HUES48 (cell line): ENCODE results near the gene FHOD1.

ENCODE experiments used
- H3K27ac ChIP-seq: one replicate; pipeline ENCODE4 v1.7.0; 2013; ENCODE audit warnings: low read depth, low read length, inconsistent platforms
- H3K27me3 ChIP-seq: 2 replicates; pipeline ENCODE4 v1.6.1; 2013; ENCODE audit warnings: mild to moderate bottlenecking, low read length; ENCODE audit not compliant: control insufficient read depth, insufficient read depth
- H3K36me3 ChIP-seq: 2 replicates; pipeline ENCODE4 v1.6.1; 2013; ENCODE audit warnings: low read length; ENCODE audit not compliant: control insufficient read depth, insufficient read depth
- H3K4me1 ChIP-seq: 2 replicates; pipeline ENCODE4 v1.6.1; 2013; ENCODE audit warnings: mild to moderate bottlenecking, low read length; ENCODE audit not compliant: control insufficient read depth, insufficient read depth
- H3K4me3 ChIP-seq: 2 replicates; pipeline ENCODE4 v1.5.1; 2013; ENCODE audit warnings: mild to moderate bottlenecking, low read depth, low read length
- H3K9ac ChIP-seq: 2 replicates; pipeline ENCODE4 v1.6.1; 2013; ENCODE audit warnings: mild to moderate bottlenecking, low read depth, low read length, moderate library complexity
- H3K9me3 ChIP-seq: 2 replicates; pipeline ENCODE4 v1.6.1; 2013; ENCODE audit warnings: low read length; ENCODE audit not compliant: control insufficient read depth, insufficient read depth

FHOD1 gene

GRCh38 chr16:67210069-67210937, 37.0 kb downstream of the FHOD1 start:
- Histone ChIP-seq H3K27ac (no peak overlapping the region), H3K9me3 (no peaks in the 10 kb centered on the region), H3K36me3 (no peaks in the 10 kb centered on the region), H3K27me3 (peaks cover 8% of the 10 kb centered on the region), H3K4me3 (no peak overlapping the region), H3K4me1 (peaks cover 5% of the 10 kb centered on the region; the same call in 1 of the 2 replicates), H3K9ac (no peak overlapping the region)

GRCh38 chr16:67209565-67209964, 37.7 kb downstream of the FHOD1 start:
- Histone ChIP-seq H3K27ac (no peak overlapping the region), H3K36me3 (no peaks in the 10 kb centered on the region), H3K9ac (no peak overlapping the region), H3K9me3 (no peaks in the 10 kb centered on the region), H3K4me3 (no peak overlapping the region), H3K4me1 (peaks cover 5% of the 10 kb centered on the region; the same call in 1 of the 2 replicates), H3K27me3 (peaks cover 8% of the 10 kb centered on the region)

GRCh38 chr16:67208154-67208896, 39.0 kb downstream of the FHOD1 start:
- Histone ChIP-seq H3K27me3 (peaks cover 8% of the 10 kb centered on the region), H3K4me1 (peaks cover 5% of the 10 kb centered on the region; the same call in 1 of the 2 replicates), H3K27ac (no peak overlapping the region), H3K9me3 (no peaks in the 10 kb centered on the region), H3K36me3 (no peaks in the 10 kb centered on the region), H3K9ac (no peak overlapping the region), H3K4me3 (no peak overlapping the region)

- Histone ChIP-seq H3K4me3 (no peak overlapping the region), H3K27me3 (peaks cover 5% of the 10 kb centered on the region), H3K36me3 (0 out of 2 replicates have a peak, but pooled peaks cover 3% of the 10 kb centered on the region), H3K9ac (no peak overlapping the region), H3K4me1 (peaks cover 5% of the 10 kb centered on the region; the same call in 1 of the 2 replicates), H3K9me3 (no peaks in the 10 kb centered on the region), H3K27ac (no peak overlapping the region)
Observed at GRCh38 chr16:67207249-67208091, 39.8 kb downstream of the FHOD1 start.

- H3K4me1 ChIP-seq, result peaks cover 5% of the 10 kb centered on the region; the same call in 1 of the 2 replicates
- no peak overlapping the region for H3K4me3 ChIP-seq
- H3K9me3 ChIP-seq, result no peaks in the 10 kb centered on the region
- H3K9ac ChIP-seq, result no peak overlapping the region
- H3K36me3 ChIP-seq, result peaks cover 6% of the 10 kb centered on the region; the same call in 1 of the 2 replicates
- H3K27me3 ChIP-seq, result peaks cover 5% of the 10 kb centered on the region
- H3K27ac ChIP-seq, result no peak overlapping the region
Observed at GRCh38 chr16:67206838-67207248, 40.4 kb downstream of the FHOD1 start.

- H3K9ac ChIP-seq, result no peak overlapping the region
- H3K9me3 ChIP-seq, result no peaks in the 10 kb centered on the region
- no peak overlapping the region for H3K4me3 ChIP-seq
- peaks cover 5% of the 10 kb centered on the region; the same call in 1 of the 2 replicates for H3K4me1 ChIP-seq
- no peaks in the 10 kb centered on the region for H3K27me3 ChIP-seq
- no peak overlapping the region for H3K27ac ChIP-seq
- H3K36me3 ChIP-seq, result peaks cover 11% of the 10 kb centered on the region; the same call in 1 of the 2 replicates
Observed at GRCh38 chr16:67206129-67206837, 41.0 kb downstream of the FHOD1 start.

GRCh38 chr16:67204076-67204475, 43.2 kb downstream of the FHOD1 start:
- peaks cover 12% of the 10 kb centered on the region; the same call in 1 of the 2 replicates for H3K36me3 ChIP-seq
- peaks cover 5% of the 10 kb centered on the region; the same call in 1 of the 2 replicates for H3K4me1 ChIP-seq
- H3K4me3 ChIP-seq, result no peak overlapping the region
- H3K27me3 ChIP-seq, result no peaks in the 10 kb centered on the region
- no peak overlapping the region for H3K9ac ChIP-seq
- H3K27ac ChIP-seq, result no peak overlapping the region
- H3K9me3 ChIP-seq, result no peaks in the 10 kb centered on the region

- Histone ChIP-seq H3K9me3 (no peaks in the 10 kb centered on the region), H3K36me3 (peaks cover 13% of the 10 kb centered on the region; the same call in 1 of the 2 replicates), H3K9ac (no peak overlapping the region), H3K27ac (no peak overlapping the region), H3K27me3 (no peaks in the 10 kb centered on the region), H3K4me3 (no peak overlapping the region), H3K4me1 (peaks cover 11% of the 10 kb centered on the region)
Observed at GRCh38 chr16:67202956-67203493, 44.3 kb downstream of the FHOD1 start.

- no peaks in the 10 kb centered on the region for H3K9me3 ChIP-seq
- peaks cover 19% of the 10 kb centered on the region for H3K36me3 ChIP-seq
- peaks cover 11% of the 10 kb centered on the region for H3K4me1 ChIP-seq
- no peak overlapping the region for H3K9ac ChIP-seq
- no peaks in the 10 kb centered on the region for H3K27me3 ChIP-seq
- H3K4me3 ChIP-seq, result no peak overlapping the region
- H3K27ac ChIP-seq, result no peak overlapping the region
Observed at GRCh38 chr16:67202426-67202825, 44.9 kb downstream of the FHOD1 start.
